ENCODE data around the gene SMYD3.

GRCh38 chr1:246134789-246135188 lies 372.3 kb downstream of the SMYD3 start:
- TF ChIP-seq POLR2AphosphoS5 (IDR thresholded peaks at IDR 0.05) (no peak), CTCF (IDR thresholded peaks at IDR 0.05 in 8 of 11, conservative IDR thresholded peaks at IDR 0.05 in 3 of 11) (no peak)

Data from spleen (tissue), 7 donors.